Measurements from ENCODE around the gene CACNA2D3.

DNA sequence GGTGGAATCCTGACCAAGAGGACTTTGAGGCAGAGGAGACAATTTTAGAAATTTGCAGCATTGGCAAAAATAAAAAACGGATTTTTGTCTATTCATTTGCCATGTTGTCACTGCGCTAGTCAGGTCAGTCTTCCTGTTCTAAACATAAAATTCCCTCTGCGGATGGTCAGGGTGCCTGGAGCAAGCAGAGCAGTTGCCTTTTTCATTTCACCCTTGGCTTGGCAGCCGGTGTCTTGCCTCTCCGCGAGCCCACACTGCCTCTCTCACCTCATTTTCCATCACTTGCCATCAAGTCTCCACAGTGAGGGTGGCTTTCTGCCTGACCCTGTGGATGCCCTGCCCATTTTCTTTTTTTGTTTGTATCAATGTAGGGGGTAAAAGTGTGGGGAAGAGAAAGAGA, 409.4 kb downstream of the CACNA2D3 start:
- TF ChIP-seq, protein P1, sequence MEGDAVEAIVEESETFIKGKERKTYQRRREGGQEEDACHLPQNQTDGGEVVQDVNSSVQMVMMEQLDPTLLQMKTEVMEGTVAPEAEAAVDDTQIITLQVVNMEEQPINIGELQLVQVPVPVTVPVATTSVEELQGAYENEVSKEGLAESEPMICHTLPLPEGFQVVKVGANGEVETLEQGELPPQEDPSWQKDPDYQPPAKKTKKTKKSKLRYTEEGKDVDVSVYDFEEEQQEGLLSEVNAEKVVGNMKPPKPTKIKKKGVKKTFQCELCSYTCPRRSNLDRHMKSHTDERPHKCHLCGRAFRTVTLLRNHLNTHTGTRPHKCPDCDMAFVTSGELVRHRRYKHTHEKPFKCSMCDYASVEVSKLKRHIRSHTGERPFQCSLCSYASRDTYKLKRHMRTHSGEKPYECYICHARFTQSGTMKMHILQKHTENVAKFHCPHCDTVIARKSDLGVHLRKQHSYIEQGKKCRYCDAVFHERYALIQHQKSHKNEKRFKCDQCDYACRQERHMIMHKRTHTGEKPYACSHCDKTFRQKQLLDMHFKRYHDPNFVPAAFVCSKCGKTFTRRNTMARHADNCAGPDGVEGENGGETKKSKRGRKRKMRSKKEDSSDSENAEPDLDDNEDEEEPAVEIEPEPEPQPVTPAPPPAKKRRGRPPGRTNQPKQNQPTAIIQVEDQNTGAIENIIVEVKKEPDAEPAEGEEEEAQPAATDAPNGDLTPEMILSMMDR (conservative IDR thresholded peaks at IDR 0.05; ENCODE audit: low read length), result no peak
- no peak for TF ChIP-seq EZH2phosphoT487 (IDR thresholded peaks at IDR 0.05; ENCODE audit: borderline replicate concordance, low read depth, low read length)
